SK-N-SH treated with all-trans-retinoic acid at 6 μM for 48 hours (cell line): ENCODE results near the gene IKZF3.

Experiments
- ARNTL ChIP-seq: fragments of 450-650 bp; formaldehyde crosslinking; IDR thresholded peaks from 2 replicates; pipeline ENCODE4 v1.5.0; 2020; ENCODE audit warnings: low read depth, mild to moderate bottlenecking, moderate library complexity, borderline replicate concordance
- GLIS3 ChIP-seq: fragments of 250-450 bp; sonication (Bioruptor Pico); IDR thresholded peaks from 2 replicates; pipeline ENCODE4 v1.5.0; 2020; ENCODE audit warnings: mild to moderate bottlenecking, moderate library complexity
- ISL1 ChIP-seq: fragments of 250-450 bp; sonication (Bioruptor Pico); IDR thresholded peaks from 2 replicates; pipeline ENCODE4 v2.1.2; 2022; ENCODE audit warnings: mild to moderate bottlenecking, moderate library complexity
- OSR1 ChIP-seq: fragments of 250-450 bp; sonication (Bioruptor Pico); IDR thresholded peaks from 2 replicates; pipeline ENCODE4 v1.8.0; 2022; ENCODE audit warnings: moderate library complexity, mild to moderate bottlenecking, inconsistent platforms
- PPARA ChIP-seq: fragments of 250-450 bp; sonication (Bioruptor Pico); IDR thresholded peaks from 2 replicates; pipeline ENCODE4 v1.5.0; 2020; ENCODE audit warnings: mild to moderate bottlenecking, borderline replicate concordance
- SNAI2 ChIP-seq: fragments of 250-450 bp; sonication (Bioruptor Pico); IDR thresholded peaks from 2 replicates; pipeline ENCODE4 v1.5.0; 2020; ENCODE audit warnings: mild to moderate bottlenecking, moderate library complexity
- TCF4 ChIP-seq: fragments of 250-450 bp; sonication (Bioruptor Pico); IDR thresholded peaks from 2 replicates; pipeline ENCODE4 v1.8.0; 2021; ENCODE audit warnings: mild to moderate bottlenecking, moderate library complexity, borderline replicate concordance
- TOX ChIP-seq: fragments of 250-450 bp; sonication (Bioruptor Pico); IDR thresholded peaks from 2 replicates; pipeline ENCODE4 v1.8.0; 2021; ENCODE audit warnings: mild to moderate bottlenecking, moderate library complexity, borderline replicate concordance
- ZC3H10 ChIP-seq: fragments of 250-450 bp; sonication (Bioruptor Pico); IDR thresholded peaks from 2 replicates; pipeline ENCODE4 v1.5.1; 2021; ENCODE audit warnings: mild to moderate bottlenecking, moderate library complexity
- ZFP3 ChIP-seq: fragments of 250-450 bp; sonication (Bioruptor Pico); IDR thresholded peaks from 2 replicates; pipeline ENCODE4 v1.5.0; 2020; ENCODE audit warnings: mild to moderate bottlenecking, moderate library complexity
- TF ChIP-seq, protein P1 (sequence below): fragments of 250-450 bp; sonication (Bioruptor Pico); IDR thresholded peaks from 2 replicates; pipeline ENCODE4 v1.5.1; 2021; ENCODE audit warnings: mild to moderate bottlenecking, moderate library complexity
- TF ChIP-seq, protein P2 (sequence below): fragments of 250-450 bp; sonication (Bioruptor Pico); IDR thresholded peaks from 2 replicates; pipeline ENCODE4 v1.8.0; 2020; ENCODE audit warnings: mild to moderate bottlenecking, moderate library complexity, borderline replicate concordance
- TF ChIP-seq, protein P3 (sequence below): fragments of 250-450 bp; sonication (Bioruptor Pico); IDR thresholded peaks from 2 replicates; pipeline ENCODE4 v1.8.0; 2021; ENCODE audit warnings: low read depth, mild to moderate bottlenecking, moderate library complexity, borderline replicate concordance

DNA sequence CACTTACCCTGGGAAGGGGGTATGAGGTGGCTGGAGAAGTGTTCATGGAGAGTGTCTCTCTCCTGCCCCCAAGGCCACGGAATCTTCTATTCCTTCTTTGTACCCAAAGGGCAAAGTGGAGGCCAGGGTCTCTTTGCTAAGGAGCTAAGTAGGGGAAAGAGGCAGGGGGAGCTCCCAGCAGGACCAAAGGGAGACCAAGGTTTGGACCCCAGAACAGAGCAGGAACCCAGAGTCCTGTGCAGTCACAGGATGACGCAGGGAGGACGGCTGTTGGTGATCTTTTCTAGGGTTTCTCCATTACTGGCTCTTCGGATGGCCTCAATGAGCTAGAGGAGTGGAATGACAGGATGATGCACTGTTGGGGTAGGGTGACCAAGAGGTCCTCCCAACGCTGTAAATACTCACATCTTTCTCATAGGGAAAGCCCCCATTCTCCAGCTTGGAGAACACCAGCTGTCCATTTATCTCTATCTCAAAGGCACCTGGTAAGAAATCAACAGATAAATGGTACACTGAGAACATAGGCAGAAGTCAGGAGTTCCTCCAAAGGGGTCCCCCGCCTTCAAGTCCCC is 134.7 kb downstream of the IKZF3 start:
- TF ChIP-seq ZC3H10 (CRISPR knock-in tag) (no peak), ZFP3 (CRISPR knock-in tag) (no peak), ISL1 (no peak), PPARA (CRISPR knock-in tag) (no peak), SNAI2 (no peak), ARNTL (CRISPR knock-in tag) (no peak), OSR1 (no peak), GLIS3 (CRISPR knock-in tag) (no peak), TCF4 (CRISPR knock-in tag) (no peak), TOX (CRISPR knock-in tag) (no peak)
- TF ChIP-seq, protein P1, sequence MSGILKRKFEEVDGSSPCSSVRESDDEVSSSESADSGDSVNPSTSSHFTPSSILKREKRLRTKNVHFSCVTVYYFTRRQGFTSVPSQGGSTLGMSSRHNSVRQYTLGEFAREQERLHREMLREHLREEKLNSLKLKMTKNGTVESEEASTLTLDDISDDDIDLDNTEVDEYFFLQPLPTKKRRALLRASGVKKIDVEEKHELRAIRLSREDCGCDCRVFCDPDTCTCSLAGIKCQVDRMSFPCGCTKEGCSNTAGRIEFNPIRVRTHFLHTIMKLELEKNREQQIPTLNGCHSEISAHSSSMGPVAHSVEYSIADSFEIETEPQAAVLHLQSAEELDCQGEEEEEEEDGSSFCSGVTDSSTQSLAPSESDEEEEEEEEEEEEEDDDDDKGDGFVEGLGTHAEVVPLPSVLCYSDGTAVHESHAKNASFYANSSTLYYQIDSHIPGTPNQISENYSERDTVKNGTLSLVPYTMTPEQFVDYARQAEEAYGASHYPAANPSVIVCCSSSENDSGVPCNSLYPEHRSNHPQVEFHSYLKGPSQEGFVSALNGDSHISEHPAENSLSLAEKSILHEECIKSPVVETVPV (CRISPR knock-in tag): no peak
- TF ChIP-seq, protein P2, sequence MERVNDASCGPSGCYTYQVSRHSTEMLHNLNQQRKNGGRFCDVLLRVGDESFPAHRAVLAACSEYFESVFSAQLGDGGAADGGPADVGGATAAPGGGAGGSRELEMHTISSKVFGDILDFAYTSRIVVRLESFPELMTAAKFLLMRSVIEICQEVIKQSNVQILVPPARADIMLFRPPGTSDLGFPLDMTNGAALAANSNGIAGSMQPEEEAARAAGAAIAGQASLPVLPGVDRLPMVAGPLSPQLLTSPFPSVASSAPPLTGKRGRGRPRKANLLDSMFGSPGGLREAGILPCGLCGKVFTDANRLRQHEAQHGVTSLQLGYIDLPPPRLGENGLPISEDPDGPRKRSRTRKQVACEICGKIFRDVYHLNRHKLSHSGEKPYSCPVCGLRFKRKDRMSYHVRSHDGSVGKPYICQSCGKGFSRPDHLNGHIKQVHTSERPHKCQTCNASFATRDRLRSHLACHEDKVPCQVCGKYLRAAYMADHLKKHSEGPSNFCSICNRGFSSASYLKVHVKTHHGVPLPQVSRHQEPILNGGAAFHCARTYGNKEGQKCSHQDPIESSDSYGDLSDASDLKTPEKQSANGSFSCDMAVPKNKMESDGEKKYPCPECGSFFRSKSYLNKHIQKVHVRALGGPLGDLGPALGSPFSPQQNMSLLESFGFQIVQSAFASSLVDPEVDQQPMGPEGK: no peak
- TF ChIP-seq, protein P3, sequence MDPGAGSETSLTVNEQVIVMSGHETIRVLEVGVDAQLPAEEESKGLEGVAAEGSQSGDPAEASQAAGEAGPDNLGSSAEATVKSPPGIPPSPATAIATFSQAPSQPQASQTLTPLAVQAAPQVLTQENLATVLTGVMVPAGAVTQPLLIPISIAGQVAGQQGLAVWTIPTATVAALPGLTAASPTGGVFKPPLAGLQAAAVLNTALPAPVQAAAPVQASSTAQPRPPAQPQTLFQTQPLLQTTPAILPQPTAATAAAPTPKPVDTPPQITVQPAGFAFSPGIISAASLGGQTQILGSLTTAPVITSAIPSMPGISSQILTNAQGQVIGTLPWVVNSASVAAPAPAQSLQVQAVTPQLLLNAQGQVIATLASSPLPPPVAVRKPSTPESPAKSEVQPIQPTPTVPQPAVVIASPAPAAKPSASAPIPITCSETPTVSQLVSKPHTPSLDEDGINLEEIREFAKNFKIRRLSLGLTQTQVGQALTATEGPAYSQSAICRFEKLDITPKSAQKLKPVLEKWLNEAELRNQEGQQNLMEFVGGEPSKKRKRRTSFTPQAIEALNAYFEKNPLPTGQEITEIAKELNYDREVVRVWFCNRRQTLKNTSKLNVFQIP (CRISPR knock-in tag): no peak
